HepG2 (cell line): ENCODE results near the gene PPM1G. TPM values are rescaled to one million over a fixed set of nuclear protein-coding genes. Genes with fewer than 3 reads are reported as not detected.

Experiments used
- CBX1 ChIP-seq: IDR thresholded peaks from one replicate; pipeline ENCODE4 v1.6.1; 2016; ENCODE audit warnings: antibody characterized with exemption, low read depth
- CC2D1A ChIP-seq: sonication (generic); formaldehyde crosslinking; IDR thresholded peaks from 2 replicates; pipeline ENCODE4 v1.8.1; 2023; ENCODE audit warnings: mild to moderate bottlenecking, missing genetic modification reagents
- ELF1 ChIP-seq: sonication (generic); formaldehyde crosslinking; IDR thresholded peaks from 2 replicates; pipeline ENCODE4 v1.4.0; 2020; ENCODE audit warnings: missing genetic modification reagents
- GTF2F1 ChIP-seq: fragments of 150-350 bp; IDR thresholded peaks from 2 replicates; pipeline ENCODE4 v1.6.1; 2014; ENCODE audit warnings: low read length
- KDM2A ChIP-seq: sonication (generic); formaldehyde crosslinking; IDR thresholded peaks from 2 replicates; pipeline ENCODE4 v1.4.0; 2020; ENCODE audit warnings: low read depth, missing genetic modification reagents, borderline replicate concordance
- KMT2B ChIP-seq: IDR thresholded peaks from 2 replicates; pipeline ENCODE4 v1.6.1; 2016; ENCODE audit warnings: missing genetic modification reagents, missing compliant biosample characterization
- MAF1 ChIP-seq: sonication (generic); formaldehyde crosslinking; IDR thresholded peaks from 2 replicates; pipeline ENCODE4 v1.5.0; 2020; ENCODE audit warnings: missing genetic modification reagents, borderline replicate concordance
- NCOR1 ChIP-seq: fragments of 200-600 bp; sonication (generic); IDR thresholded peaks from 2 replicates; pipeline ENCODE4 v1.7.0; 2017; ENCODE audit warnings: antibody characterized with exemption, low read length, borderline replicate concordance
- NR2F1 ChIP-seq, 2 experiments: fragments of 450-650 bp in 1 of 2; formaldehyde crosslinking in 1 of 2; IDR thresholded peaks; 2 replicates each; pipeline versions ENCODE4 v1.5.0 to v1.6.1; 2016 to 2020; ENCODE audit warnings: mild to moderate bottlenecking in 1 of 2, missing compliant biosample characterization in 1 of 2, missing genetic modification reagents in 1 of 2, moderate library complexity in 1 of 2
- SATB2 ChIP-seq: sonication (generic); formaldehyde crosslinking; IDR thresholded peaks from 2 replicates; pipeline ENCODE4 v1.5.0; 2020; ENCODE audit warnings: missing genetic modification reagents
- TAF1 ChIP-seq: sonication (generic); formaldehyde crosslinking; IDR thresholded peaks from 2 replicates; pipeline ENCODE4 v1.4.0; 2020; ENCODE audit warnings: missing genetic modification reagents
- ZNF317 ChIP-seq: sonication (generic); formaldehyde crosslinking; IDR thresholded peaks from 2 replicates; pipeline ENCODE4 v1.5.0; 2020; ENCODE audit warnings: mild to moderate bottlenecking, missing genetic modification reagents
- ZNF7 ChIP-seq: IDR thresholded peaks from 2 replicates; pipeline ENCODE4 v1.6.1; 2016; ENCODE audit warnings: missing biosample characterization, missing genetic modification reagents
- ZNF792 ChIP-seq: IDR thresholded peaks from 2 replicates; pipeline ENCODE4 v1.6.1; 2016
- polyA plus RNA-seq, 8 experiments: library from polyadenylated mRNA; depleted of rRNA in 3 of 8; stranded (reverse) in 7 of 8; unstranded in 1 of 8; fragments of >200 nt; fragmentation: Illumina TruSeq in 4 of 8; extraction: Trizol in 4 of 8; gene quantifications; 2 replicates each; pipeline versions ENCODE4 v1.2.1 to v1.2.3, GENCODE V29; 2011 to 2016; ENCODE audit warnings: low read depth in 4 of 8, missing spikeins in 1 of 8, mixed read lengths in 1 of 8; ENCODE audit not compliant: insufficient read depth in 1 of 8
- total RNA-seq, 5 experiments: library from RNA; depleted of rRNA; stranded (reverse); fragments of >200 nt; fragmentation: Illumina TruSeq; extraction: Trizol; gene quantifications; 2 replicates each; pipeline ENCODE4 v1.2.3, GENCODE V29; 2016; ENCODE audit warnings: low read depth in 1 of 5
- TF ChIP-seq, protein P1 (sequence below): sonication (generic); formaldehyde crosslinking; IDR thresholded peaks from 2 replicates; pipeline ENCODE4 v1.5.1; 2020; ENCODE audit warnings: mild to moderate bottlenecking, missing genetic modification reagents, borderline replicate concordance
- TF ChIP-seq, protein P2 (sequence below): IDR thresholded peaks from 2 replicates; pipeline ENCODE4 v1.4.0; 2020; ENCODE audit warnings: mild to moderate bottlenecking, missing genetic modification reagents
- TF ChIP-seq, protein P3 (sequence below): sonication (generic); formaldehyde crosslinking; IDR thresholded peaks from 2 replicates; pipeline ENCODE4 v1.8.0; 2023; ENCODE audit warnings: mild to moderate bottlenecking, missing genetic modification reagents

The PPM1G gene
- total and polyA plus RNA-seq, 2 of the 13 experiments (the other 11 are each of a cell fraction or from before 2014, with no cell fraction given): 58.2 to 213 TPM

DNA sequence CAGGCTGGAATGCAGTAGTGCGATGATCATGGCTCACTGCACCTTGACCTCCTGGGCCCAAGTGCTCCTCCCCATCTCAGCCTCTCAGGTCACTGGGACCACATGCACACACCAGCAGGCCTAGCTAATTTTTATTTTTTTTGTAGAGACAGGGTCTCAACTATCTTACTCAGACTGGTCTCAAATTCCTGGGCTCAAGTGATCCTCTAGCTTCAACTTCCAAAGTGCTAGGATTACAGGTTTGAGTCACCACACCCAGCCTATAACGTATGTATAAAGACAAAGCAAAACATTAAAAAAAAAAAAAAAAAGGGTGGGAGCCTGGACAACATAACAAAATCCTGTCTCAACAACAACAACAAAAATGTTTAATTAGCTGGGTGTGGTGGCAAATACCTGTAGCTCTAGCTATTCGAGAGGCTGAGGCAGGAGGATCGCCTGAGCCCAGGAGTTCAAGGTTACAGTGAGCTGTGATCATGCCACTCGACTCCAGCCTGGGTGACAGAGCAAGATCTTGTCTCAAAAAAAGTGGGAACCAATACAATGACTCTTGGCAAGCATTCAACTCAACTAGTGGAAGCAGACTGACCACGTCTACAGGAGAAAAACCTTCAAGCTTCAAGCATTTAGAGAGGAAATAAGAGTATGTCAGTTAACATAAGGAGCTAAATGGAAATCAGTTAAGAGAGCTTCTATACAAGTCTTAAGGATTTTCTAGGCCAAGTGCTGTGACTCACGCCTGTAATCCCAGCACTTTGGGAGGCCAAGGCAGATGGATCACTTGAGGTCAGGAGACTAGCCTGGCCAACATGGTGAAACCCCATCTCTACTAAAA, 55.4 kb downstream of the PPM1G start (continued):
- TF ChIP-seq, protein P1, sequence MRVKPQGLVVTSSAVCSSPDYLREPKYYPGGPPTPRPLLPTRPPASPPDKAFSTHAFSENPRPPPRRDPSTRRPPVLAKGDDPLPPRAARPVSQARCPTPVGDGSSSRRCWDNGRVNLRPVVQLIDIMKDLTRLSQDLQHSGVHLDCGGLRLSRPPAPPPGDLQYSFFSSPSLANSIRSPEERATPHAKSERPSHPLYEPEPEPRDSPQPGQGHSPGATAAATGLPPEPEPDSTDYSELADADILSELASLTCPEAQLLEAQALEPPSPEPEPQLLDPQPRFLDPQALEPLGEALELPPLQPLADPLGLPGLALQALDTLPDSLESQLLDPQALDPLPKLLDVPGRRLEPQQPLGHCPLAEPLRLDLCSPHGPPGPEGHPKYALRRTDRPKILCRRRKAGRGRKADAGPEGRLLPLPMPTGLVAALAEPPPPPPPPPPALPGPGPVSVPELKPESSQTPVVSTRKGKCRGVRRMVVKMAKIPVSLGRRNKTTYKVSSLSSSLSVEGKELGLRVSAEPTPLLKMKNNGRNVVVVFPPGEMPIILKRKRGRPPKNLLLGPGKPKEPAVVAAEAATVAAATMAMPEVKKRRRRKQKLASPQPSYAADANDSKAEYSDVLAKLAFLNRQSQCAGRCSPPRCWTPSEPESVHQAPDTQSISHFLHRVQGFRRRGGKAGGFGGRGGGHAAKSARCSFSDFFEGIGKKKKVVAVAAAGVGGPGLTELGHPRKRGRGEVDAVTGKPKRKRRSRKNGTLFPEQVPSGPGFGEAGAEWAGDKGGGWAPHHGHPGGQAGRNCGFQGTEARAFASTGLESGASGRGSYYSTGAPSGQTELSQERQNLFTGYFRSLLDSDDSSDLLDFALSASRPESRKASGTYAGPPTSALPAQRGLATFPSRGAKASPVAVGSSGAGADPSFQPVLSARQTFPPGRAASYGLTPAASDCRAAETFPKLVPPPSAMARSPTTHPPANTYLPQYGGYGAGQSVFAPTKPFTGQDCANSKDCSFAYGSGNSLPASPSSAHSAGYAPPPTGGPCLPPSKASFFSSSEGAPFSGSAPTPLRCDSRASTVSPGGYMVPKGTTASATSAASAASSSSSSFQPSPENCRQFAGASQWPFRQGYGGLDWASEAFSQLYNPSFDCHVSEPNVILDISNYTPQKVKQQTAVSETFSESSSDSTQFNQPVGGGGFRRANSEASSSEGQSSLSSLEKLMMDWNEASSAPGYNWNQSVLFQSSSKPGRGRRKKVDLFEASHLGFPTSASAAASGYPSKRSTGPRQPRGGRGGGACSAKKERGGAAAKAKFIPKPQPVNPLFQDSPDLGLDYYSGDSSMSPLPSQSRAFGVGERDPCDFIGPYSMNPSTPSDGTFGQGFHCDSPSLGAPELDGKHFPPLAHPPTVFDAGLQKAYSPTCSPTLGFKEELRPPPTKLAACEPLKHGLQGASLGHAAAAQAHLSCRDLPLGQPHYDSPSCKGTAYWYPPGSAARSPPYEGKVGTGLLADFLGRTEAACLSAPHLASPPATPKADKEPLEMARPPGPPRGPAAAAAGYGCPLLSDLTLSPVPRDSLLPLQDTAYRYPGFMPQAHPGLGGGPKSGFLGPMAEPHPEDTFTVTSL: no peak; the same call in 1 of the 2 replicates
- 0 out of 2 replicates have a peak, but pooled peaks have one; percentile 36 for TF ChIP-seq ZNF317 (CRISPR knock-in tag)
- TF ChIP-seq MAF1 (CRISPR knock-in tag): no peak
- TF ChIP-seq, protein P2, sequence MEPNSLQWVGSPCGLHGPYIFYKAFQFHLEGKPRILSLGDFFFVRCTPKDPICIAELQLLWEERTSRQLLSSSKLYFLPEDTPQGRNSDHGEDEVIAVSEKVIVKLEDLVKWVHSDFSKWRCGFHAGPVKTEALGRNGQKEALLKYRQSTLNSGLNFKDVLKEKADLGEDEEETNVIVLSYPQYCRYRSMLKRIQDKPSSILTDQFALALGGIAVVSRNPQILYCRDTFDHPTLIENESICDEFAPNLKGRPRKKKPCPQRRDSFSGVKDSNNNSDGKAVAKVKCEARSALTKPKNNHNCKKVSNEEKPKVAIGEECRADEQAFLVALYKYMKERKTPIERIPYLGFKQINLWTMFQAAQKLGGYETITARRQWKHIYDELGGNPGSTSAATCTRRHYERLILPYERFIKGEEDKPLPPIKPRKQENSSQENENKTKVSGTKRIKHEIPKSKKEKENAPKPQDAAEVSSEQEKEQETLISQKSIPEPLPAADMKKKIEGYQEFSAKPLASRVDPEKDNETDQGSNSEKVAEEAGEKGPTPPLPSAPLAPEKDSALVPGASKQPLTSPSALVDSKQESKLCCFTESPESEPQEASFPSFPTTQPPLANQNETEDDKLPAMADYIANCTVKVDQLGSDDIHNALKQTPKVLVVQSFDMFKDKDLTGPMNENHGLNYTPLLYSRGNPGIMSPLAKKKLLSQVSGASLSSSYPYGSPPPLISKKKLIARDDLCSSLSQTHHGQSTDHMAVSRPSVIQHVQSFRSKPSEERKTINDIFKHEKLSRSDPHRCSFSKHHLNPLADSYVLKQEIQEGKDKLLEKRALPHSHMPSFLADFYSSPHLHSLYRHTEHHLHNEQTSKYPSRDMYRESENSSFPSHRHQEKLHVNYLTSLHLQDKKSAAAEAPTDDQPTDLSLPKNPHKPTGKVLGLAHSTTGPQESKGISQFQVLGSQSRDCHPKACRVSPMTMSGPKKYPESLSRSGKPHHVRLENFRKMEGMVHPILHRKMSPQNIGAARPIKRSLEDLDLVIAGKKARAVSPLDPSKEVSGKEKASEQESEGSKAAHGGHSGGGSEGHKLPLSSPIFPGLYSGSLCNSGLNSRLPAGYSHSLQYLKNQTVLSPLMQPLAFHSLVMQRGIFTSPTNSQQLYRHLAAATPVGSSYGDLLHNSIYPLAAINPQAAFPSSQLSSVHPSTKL (CRISPR knock-in tag): peak; percentile 49
- no peak for TF ChIP-seq SATB2 (CRISPR knock-in tag)
- TF ChIP-seq, protein P3, sequence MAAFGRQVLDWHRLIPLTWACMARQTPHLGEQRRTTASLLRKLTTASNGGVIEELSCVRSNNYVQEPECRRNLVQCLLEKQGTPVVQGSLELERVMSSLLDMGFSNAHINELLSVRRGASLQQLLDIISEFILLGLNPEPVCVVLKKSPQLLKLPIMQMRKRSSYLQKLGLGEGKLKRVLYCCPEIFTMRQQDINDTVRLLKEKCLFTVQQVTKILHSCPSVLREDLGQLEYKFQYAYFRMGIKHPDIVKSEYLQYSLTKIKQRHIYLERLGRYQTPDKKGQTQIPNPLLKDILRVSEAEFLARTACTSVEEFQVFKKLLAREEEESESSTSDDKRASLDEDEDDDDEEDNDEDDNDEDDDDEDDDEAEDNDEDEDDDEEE (CRISPR knock-in tag): no peak
- no peak for TF ChIP-seq ELF1 (CRISPR knock-in tag)
- TF ChIP-seq CC2D1A (CRISPR knock-in tag): peak; percentile 75; the same call in 1 of the 2 replicates
- TF ChIP-seq ZNF7: no peak
- 0 out of 4 replicates have a peak, but pooled peaks have one; percentile 57 for TF ChIP-seq NR2F1 (CRISPR knock-in tag; IDR thresholded peaks at IDR 0.05)
- TF ChIP-seq ZNF792 (CRISPR knock-in tag): peak; percentile 53; the same call in 1 of the 2 replicates
- no peak for TF ChIP-seq KMT2B
- no peak for TF ChIP-seq CBX1
- TF ChIP-seq TAF1 (CRISPR knock-in tag): no peak; the same call in 1 of the 2 replicates
- peak; percentile 80 for TF ChIP-seq NCOR1
- no peak for TF ChIP-seq KDM2A
- TF ChIP-seq GTF2F1: no peak
